ENCODE results near the gene CYP3A5. TPM values are rescaled to one million over a fixed set of nuclear protein-coding genes. Genes with fewer than 3 reads are reported as not detected.
"Not testable (repeated sequence)": the region's sequence is repeated elsewhere in the genome, so short reads cannot be mapped to it uniquely, and the experiment has no call there.

The CYP3A5 gene
- total RNA-seq, 2 experiments from 2014 or later = not detected

DNA sequence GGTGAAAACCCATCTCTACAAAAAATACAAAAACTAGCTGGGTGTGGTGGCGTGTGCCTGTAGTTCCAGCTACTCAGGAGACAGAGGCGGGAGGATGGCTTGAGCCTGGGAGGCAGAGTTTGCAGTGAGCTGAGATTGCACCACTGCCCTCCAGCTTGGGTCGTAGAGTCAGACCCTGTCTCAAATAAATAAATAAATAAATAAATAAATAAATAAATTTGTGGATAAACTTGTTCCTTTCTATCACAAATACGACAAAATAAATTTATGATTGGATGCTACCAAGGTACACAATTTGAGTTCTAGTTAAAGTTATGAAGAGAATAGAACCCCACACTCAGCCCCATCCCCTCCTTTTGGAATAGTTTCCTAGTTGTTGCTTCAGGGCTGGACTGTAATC lies 26.5 kb downstream of the CYP3A5 start:
- H3K27ac Mint-ChIP-seq = peak overlapping the region; percentile 2
- POLR2A ChIA-PET, CTCF ChIA-PET: not testable (repeated sequence)

DNA sequence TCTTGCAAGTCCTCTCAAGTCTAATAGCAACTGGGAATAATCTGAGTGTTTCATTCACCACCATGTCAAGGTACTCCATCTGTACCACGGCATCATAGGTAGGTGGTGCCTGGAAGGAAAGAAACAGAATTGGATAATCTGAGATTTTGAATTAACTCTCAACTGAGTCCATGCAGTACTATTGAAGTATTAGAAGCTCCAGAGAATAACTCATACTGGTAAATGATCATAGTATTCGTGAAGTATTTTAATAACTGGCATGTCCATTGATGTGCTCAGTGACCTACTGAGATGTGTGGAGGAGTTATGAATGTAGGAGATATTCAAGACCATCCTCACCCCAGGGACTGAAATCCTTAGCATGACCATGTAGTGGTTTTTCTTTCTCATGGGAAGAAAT lies 27.1 kb downstream of the CYP3A5 start:
- POLR2A ChIA-PET = no interaction called here
- H3K4me3 Mint-ChIP-seq = no peak overlapping the region
- no peak for ATAC-seq

More for the DNA sequence above, 26.5 kb downstream of the CYP3A5 start:
- DNase-seq; H3K27me3 Mint-ChIP-seq (ENCODE audit: low read depth); H3K4me3 Mint-ChIP-seq; ATAC-seq; H3K9me3 Mint-ChIP-seq (ENCODE audit: insufficient read depth); H3K4me1 Mint-ChIP-seq (ENCODE audit: low read depth): not testable (repeated sequence)
- peaks cover 33% of the 10 kb centered on the region for H3K36me3 Mint-ChIP-seq (ENCODE audit: low read depth)

DNA sequence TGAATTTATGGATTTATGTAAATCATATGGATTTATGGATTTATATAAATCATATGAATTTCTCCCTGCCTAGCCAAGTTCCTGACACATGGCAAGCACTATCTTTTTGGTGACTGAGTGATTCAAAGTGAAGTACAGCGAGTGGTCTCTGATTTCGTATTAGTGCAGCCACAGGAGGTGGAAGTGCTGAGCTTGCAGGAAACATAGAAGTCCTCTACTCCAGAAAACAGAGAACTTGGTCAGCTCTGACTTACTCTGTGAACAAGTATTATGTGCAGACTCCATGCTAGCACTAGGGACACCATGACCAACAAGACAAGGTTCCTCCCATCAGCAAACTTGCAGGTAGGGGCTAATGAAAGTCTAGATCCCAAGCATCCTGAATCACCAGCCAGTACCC lies 28.5 kb downstream of the CYP3A5 start:
- DNase-seq (no peak), ATAC-seq (no peak)
- CTCF ChIA-PET = interaction anchor here (0.6 kb wide), 1 partner anchor 76 kb away, joined by 3 read pairs; no protein-coding TSS in a partner anchor
- no peak overlapping the region for H3K27ac Mint-ChIP-seq
- POLR2A ChIA-PET = no interaction called here
- H3K4me3 Mint-ChIP-seq = no peak overlapping the region
- H3K36me3 Mint-ChIP-seq (ENCODE audit: low read depth) = peaks cover 32% of the 10 kb centered on the region
- H3K4me1 Mint-ChIP-seq (ENCODE audit: low read depth) = peaks cover 4% of the 10 kb centered on the region
- H3K27me3 Mint-ChIP-seq (ENCODE audit: low read depth) = no peaks in the 10 kb centered on the region
- no peaks in the 10 kb centered on the region for H3K9me3 Mint-ChIP-seq (ENCODE audit: insufficient read depth)

More for the DNA sequence above, 27.1 kb downstream of the CYP3A5 start:
- peaks cover 31% of the 10 kb centered on the region for H3K36me3 Mint-ChIP-seq (ENCODE audit: low read depth)
- no peak overlapping the region for H3K27ac Mint-ChIP-seq
- H3K4me1 Mint-ChIP-seq (ENCODE audit: low read depth) = peaks cover 4% of the 10 kb centered on the region
- CTCF ChIA-PET = no interaction called here
- no peaks in the 10 kb centered on the region for H3K27me3 Mint-ChIP-seq (ENCODE audit: low read depth)
- no peaks in the 10 kb centered on the region for H3K9me3 Mint-ChIP-seq (ENCODE audit: insufficient read depth)
- no peak for DNase-seq

DNA sequence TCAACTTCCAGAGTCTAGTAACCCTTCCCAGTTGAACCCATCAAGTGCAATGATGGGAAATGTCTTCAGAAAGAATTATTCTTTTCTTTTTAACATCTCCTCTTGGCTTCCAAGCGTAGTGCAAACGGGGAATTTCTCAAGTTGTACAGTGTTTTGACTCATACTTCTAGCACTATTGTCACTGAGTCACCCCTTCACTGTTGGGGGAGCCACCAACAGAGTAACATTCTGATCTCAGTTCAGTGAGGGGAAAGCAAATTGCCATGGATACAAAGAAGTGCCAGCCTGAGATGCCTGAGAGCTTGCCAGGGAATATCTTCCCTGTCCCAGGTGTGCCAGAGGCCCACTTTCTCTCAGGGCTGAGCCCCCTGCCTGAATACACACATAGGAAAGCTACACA lies 31.0 kb downstream of the CYP3A5 start:
- ATAC-seq (no peak), DNase-seq (no peak)
- H3K27ac Mint-ChIP-seq = no peak overlapping the region
- ChIA-PET CTCF (no interaction called here), POLR2A (no interaction called here)
- peaks cover 41% of the 10 kb centered on the region for H3K36me3 Mint-ChIP-seq (ENCODE audit: low read depth)
- no peaks in the 10 kb centered on the region for H3K27me3 Mint-ChIP-seq (ENCODE audit: low read depth)
- no peak overlapping the region for H3K4me3 Mint-ChIP-seq
- no peaks in the 10 kb centered on the region for H3K9me3 Mint-ChIP-seq (ENCODE audit: insufficient read depth)
- H3K4me1 Mint-ChIP-seq (ENCODE audit: low read depth) = no peaks in the 10 kb centered on the region

DNA sequence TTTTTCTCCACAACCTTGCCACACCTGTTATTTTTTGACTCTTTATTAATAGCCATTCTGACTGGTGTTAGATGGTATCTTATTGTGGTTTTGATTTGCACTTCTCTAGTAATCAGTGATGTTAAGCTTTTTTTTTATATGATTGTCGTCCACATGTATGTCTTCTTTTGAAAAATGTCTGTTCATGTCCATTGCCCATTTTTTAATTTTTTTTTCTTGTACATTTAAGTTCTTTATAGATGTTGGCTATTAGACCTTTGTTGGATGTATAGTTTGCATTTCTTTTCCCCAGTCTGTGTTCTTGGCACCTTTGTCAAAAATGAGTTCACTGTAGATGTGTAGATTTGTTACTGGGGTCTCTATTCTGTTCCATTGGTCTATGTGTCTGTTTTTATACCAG lies 34.2 kb downstream of the CYP3A5 start:
- no peak for DNase-seq
- Mint-ChIP-seq H3K4me3 (no peak overlapping the region), H3K4me1 (ENCODE audit: low read depth) (peaks cover 3% of the 10 kb centered on the region), H3K36me3 (ENCODE audit: low read depth) (peaks cover 55% of the 10 kb centered on the region), H3K27me3 (ENCODE audit: low read depth) (no peaks in the 10 kb centered on the region), H3K9me3 (ENCODE audit: insufficient read depth) (no peaks in the 10 kb centered on the region), H3K27ac (no peak overlapping the region)
- ATAC-seq = no peak
- ChIA-PET POLR2A (no interaction called here), CTCF (no interaction called here)

DNA sequence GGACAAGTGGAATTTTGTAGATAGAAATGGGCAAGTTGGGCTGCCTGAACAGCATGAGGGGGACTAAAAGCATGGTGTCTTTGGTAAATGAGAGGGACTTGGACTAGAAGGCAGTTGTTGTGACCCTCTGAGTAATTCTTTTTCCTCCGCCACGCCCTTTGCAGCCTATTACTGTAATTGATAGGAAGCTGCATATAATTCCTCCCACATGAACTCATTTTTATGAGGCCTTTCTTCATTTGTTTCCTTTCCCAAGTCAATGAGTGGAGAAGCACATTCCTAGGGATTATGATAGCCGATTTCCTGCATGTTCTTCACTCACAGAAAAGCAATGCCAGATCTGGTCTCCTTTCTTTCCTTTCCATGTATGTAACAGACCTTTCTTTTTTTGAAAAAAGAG lies 35.4 kb downstream of the CYP3A5 start:
- Mint-ChIP-seq H3K36me3 (ENCODE audit: low read depth) (peaks cover 61% of the 10 kb centered on the region), H3K27me3 (ENCODE audit: low read depth) (no peaks in the 10 kb centered on the region), H3K27ac (no peak overlapping the region), H3K4me3 (no peak overlapping the region), H3K4me1 (ENCODE audit: low read depth) (peaks cover 3% of the 10 kb centered on the region), H3K9me3 (ENCODE audit: insufficient read depth) (no peaks in the 10 kb centered on the region)
- CTCF ChIA-PET = no interaction called here
- POLR2A ChIA-PET = no interaction called here
- ATAC-seq (no peak), DNase-seq (no peak)

DNA sequence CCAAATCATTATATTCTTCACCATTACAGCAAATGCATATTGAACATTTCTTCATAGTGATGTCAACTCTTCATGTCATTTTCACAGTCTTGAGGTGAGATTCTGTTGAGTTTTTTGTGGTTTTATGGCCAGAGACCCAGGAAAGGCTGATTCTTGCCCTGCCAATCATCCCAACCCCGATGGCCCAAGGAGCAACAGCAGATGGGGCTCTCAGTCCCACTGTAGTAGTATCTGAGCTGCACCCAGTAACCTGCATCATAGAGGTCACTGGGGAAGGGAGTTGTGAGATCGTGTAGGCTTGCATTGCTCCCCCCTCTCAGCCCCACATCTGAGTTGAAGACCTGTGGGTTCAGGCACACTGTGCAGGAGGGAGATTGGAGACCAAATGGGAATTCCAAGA lies 36.3 kb downstream of the CYP3A5 start:
- Mint-ChIP-seq H3K9me3 (ENCODE audit: insufficient read depth) (no peaks in the 10 kb centered on the region), H3K4me1 (ENCODE audit: low read depth) (peaks cover 3% of the 10 kb centered on the region), H3K27me3 (ENCODE audit: low read depth) (no peaks in the 10 kb centered on the region), H3K4me3 (no peak overlapping the region), H3K27ac (no peak overlapping the region), H3K36me3 (ENCODE audit: low read depth) (peaks cover 66% of the 10 kb centered on the region)
- ChIA-PET CTCF (no interaction called here), POLR2A (interaction anchor here (0.5 to 0.8 kb wide), 2 partner anchors 27 to 1136 kb away, joined by 3 read pairs; partner anchors contain the start of gene ZSCAN25)
- DNase-seq (no peak), ATAC-seq (no peak)

DNA sequence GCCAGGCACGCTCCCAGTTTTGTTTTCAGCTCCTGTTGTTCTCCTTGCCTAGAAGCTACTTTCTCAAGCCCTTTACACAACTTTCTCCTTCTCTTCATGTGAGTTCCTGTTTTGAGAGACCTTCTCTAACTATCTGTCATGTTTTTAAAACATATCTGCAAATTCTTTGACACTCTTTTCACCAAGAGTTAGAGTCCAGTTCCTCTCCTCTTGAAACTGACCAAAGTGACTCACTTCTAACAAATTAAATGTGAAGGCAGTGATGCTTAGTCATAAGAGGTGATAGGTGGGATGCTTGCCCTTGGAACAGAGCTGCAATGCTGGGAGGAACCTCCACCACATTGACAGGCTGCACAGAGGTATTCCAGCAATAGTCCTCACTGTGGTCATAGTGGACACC lies 37.8 kb downstream of the CYP3A5 start:
- H3K4me3 Mint-ChIP-seq = no peak overlapping the region
- no peaks in the 10 kb centered on the region for H3K9me3 Mint-ChIP-seq (ENCODE audit: insufficient read depth)
- ATAC-seq (no peak), DNase-seq (no peak)
- no peak overlapping the region for H3K27ac Mint-ChIP-seq
- H3K36me3 Mint-ChIP-seq (ENCODE audit: low read depth) = peaks cover 74% of the 10 kb centered on the region
- POLR2A ChIA-PET = no interaction called here
- no peaks in the 10 kb centered on the region for H3K27me3 Mint-ChIP-seq (ENCODE audit: low read depth)
- peaks cover 11% of the 10 kb centered on the region for H3K4me1 Mint-ChIP-seq (ENCODE audit: low read depth)
- CTCF ChIA-PET = no interaction called here

DNA sequence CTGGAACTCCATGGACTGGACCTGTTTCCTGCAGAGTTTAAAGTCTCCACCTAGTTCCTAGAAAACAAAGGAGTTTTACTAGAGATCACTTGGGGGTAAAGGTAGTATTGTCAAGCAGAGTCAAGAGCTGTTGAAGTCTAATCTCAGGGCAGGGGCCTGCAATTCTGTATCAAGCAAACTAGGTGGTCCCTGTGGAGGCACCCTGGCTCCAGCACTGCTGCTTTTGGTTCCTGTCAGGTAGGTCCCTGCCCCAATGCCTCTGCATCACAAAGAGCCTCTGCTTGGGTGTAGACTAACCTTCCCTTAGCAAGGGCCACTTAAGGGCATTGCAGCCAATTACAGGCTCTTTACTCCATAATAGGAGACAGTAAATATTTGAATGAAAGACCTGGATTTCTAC lies 40.5 kb downstream of the CYP3A5 start:
- DNase-seq (no peak), ATAC-seq (no peak)
- no peak overlapping the region for H3K27ac Mint-ChIP-seq
- no peaks in the 10 kb centered on the region for H3K9me3 Mint-ChIP-seq (ENCODE audit: insufficient read depth)
- ChIA-PET CTCF (interaction anchor here (1.3 kb wide), 1 partner anchor 270 kb away, joined by 3 read pairs; no protein-coding TSS in a partner anchor), POLR2A (no interaction called here)
- peaks cover 16% of the 10 kb centered on the region for H3K4me1 Mint-ChIP-seq (ENCODE audit: low read depth)
- peaks cover 68% of the 10 kb centered on the region for H3K36me3 Mint-ChIP-seq (ENCODE audit: low read depth)
- H3K4me3 Mint-ChIP-seq = no peak overlapping the region
- no peaks in the 10 kb centered on the region for H3K27me3 Mint-ChIP-seq (ENCODE audit: low read depth)

DNA sequence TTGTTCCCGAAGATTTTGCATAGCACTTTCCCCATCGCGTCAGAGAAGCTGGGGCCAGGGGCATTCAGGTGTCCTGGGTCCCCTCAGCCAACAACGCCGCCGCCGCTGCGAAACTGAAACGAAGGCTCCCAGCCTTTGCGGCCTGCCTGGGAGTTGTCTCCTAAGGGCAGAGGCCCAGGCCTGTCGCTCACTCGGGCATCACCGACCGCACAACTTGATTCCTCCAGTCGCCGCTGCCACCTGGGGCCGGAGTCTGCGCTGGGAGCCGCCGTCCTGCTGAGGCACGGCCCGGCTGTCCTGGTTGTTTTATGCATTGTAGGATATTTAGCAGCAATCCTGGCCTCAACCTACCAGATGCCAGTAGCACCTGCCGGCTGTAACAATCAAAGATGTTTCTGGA lies 41.1 kb downstream of the CYP3A5 start:
- CTCF ChIA-PET = no interaction called here
- POLR2A ChIA-PET = no interaction called here
- H3K27me3 Mint-ChIP-seq (ENCODE audit: low read depth) = no peaks in the 10 kb centered on the region
- no peak overlapping the region for H3K27ac Mint-ChIP-seq
- DNase-seq = no peak
- peaks cover 16% of the 10 kb centered on the region for H3K4me1 Mint-ChIP-seq (ENCODE audit: low read depth)
- ATAC-seq = no peak
- no peaks in the 10 kb centered on the region for H3K9me3 Mint-ChIP-seq (ENCODE audit: insufficient read depth)
- peaks cover 66% of the 10 kb centered on the region for H3K36me3 Mint-ChIP-seq (ENCODE audit: low read depth)
- H3K4me3 Mint-ChIP-seq = no peak overlapping the region

DNA sequence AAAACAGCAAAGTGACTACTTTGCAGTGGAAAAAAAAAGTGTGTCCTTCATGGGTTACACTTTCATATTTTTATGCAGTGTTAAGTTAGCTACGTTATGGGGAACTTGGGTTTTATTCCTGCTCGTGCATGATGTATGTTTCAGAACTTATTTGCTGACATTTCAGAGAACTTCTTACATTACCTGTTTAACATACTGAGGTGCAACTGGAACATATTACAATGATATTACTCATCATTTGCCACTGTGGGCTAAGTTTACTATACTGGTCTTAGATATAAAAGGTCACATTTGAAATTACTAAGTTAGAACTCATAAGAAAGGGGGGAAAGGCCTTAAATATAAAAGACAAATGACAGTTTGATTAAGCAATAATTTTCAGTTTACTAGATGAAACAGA lies 42.4 kb downstream of the CYP3A5 start:
- H3K27me3 Mint-ChIP-seq (ENCODE audit: low read depth); DNase-seq; ATAC-seq; CTCF ChIA-PET; H3K4me3 Mint-ChIP-seq; POLR2A ChIA-PET; H3K9me3 Mint-ChIP-seq (ENCODE audit: insufficient read depth): not testable (repeated sequence)
- Mint-ChIP-seq H3K27ac (peak overlapping the region; percentile 20), H3K4me1 (ENCODE audit: low read depth) (peaks cover 13% of the 10 kb centered on the region), H3K36me3 (ENCODE audit: low read depth) (peaks cover 66% of the 10 kb centered on the region)

DNA sequence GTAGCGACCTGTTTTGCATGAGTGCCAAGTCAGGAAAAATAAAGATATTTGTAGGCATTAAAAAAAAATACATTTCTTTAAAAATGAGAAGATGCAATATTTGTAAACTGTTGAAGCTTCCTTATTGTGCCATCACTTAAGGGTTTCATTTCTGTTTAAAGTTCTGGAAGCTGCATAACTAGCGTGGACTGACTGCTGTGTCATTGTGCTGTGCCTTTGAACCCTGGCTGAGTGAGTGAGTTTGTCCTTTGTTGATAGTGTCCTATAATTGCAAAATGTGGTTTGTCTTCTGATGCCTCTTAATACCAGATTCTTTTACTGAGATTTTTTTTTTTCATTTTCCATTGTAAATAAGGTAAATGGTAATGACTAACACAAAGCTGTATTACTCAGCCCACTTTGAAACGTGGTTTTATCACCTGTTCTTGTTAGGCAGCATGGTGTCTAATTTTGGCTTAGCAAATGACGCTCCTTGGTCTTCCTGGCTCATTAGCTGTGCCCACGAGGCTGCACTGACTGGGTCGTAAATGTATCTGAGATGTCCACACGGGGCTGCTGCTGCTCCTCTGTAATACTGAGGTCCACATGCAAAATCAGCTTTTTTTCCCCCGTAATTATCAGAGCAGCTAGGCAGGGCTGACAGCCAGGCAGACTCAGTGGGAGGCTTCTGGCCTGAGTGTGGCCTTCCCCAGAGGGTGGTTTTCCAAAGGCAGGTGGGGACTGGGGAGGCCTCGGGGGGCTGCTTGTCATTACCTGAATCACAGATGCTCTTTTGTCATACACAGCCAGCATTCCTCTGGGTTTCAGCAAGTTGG lies 48.3 kb downstream of the CYP3A5 start:
- peaks cover 18% of the 10 kb centered on the region for H3K4me1 Mint-ChIP-seq (ENCODE audit: low read depth)
- H3K9me3 Mint-ChIP-seq (ENCODE audit: insufficient read depth) = no peaks in the 10 kb centered on the region
- ChIA-PET POLR2A (interaction anchor here (0.7 to 1.3 kb wide), 3 partner anchors 9 to 73 kb away, joined by 4 to 7 read pairs (median 6); partner anchors contain the start of genes ZNF655 and ZSCAN25), CTCF (interaction anchor here (0.6 to 2.2 kb wide), 11 partner anchors 15 to 451 kb away, joined by 3 to 6 read pairs (median 3); partner anchors contain the start of gene ZSCAN25)
- H3K4me3 Mint-ChIP-seq = no peak overlapping the region
- peak overlapping the region; percentile 32 for H3K27ac Mint-ChIP-seq
- DNase-seq (peak; percentile 41), ATAC-seq (peak; percentile 24)
- peaks cover 72% of the 10 kb centered on the region for H3K36me3 Mint-ChIP-seq (ENCODE audit: low read depth)
- no peaks in the 10 kb centered on the region for H3K27me3 Mint-ChIP-seq (ENCODE audit: low read depth)
